ENCODE measurements around the gene TMEM69. TPM values are rescaled to one million over a fixed set of nuclear protein-coding genes. Genes with fewer than 3 reads are reported as not detected.
A peak's percentile ranks its signal among the peaks of the same experiment; 100 is the strongest.
"Not testable (repeated sequence)": the region's sequence is repeated elsewhere in the genome, so short reads cannot be mapped to it uniquely, and the experiment has no call there.

TMEM69 gene
- polyA plus RNA-seq, 3 donors: 50.1 to 51.0 (median 50.2) TPM

- DNase-seq: no peak
Measured at GRCh38 chr1:45723248-45723930, 35.4 kb downstream of the TMEM69 start.

GRCh38 chr1:45726007-45726406 lies 38.0 kb downstream of the TMEM69 start:
- DNase-seq: not testable (repeated sequence)

GRCh38 chr1:45730075-45730779 lies 42.2 kb downstream of the TMEM69 start:
- peak; percentile 12 for DNase-seq

GRCh38 chr1:45730780-45731319 lies 42.9 kb downstream of the TMEM69 start:
- DNase-seq: no peak

- DNase-seq: no peak
Measured at GRCh38 chr1:45739137-45739536, 51.2 kb downstream of the TMEM69 start.

GRCh38 chr1:45739641-45740156 lies 51.7 kb downstream of the TMEM69 start:
- not testable (repeated sequence) for DNase-seq

Other genes with a start within 250 kb of the TMEM69 start
- 1 to 10 TPM; 6.6 to 8.4 (median 7.2) TPM for gene TESK2, start 197.0 kb upstream of the TMEM69 start, polyA plus RNA-seq (ENCODE audit: insufficient read length in 3 of 3)
- gene CCDC163, start 188.1 kb upstream of the TMEM69 start, polyA plus RNA-seq (ENCODE audit: insufficient read length in 3 of 3): 1 to 10 TPM; 1.5 to 4.5 (median 1.9) TPM
- gene MMACHC, start 187.9 kb upstream of the TMEM69 start, polyA plus RNA-seq (ENCODE audit: insufficient read length in 3 of 3): 10 to 100 TPM; 12.3 to 17.1 (median 13.6) TPM
- 100 to 1,000 TPM; 300 to 331 (median 314) TPM for gene PRDX1, start 166.3 kb upstream of the TMEM69 start, polyA plus RNA-seq (ENCODE audit: insufficient read length in 3 of 3)
- gene AKR1A1, start 137.4 kb upstream of the TMEM69 start, polyA plus RNA-seq (ENCODE audit: insufficient read length in 3 of 3): 100 to 1,000 TPM; 313 to 323 (median 320) TPM
- 100 to 1,000 TPM; 320 to 372 (median 346) TPM for gene NASP, start 104.1 kb upstream of the TMEM69 start, polyA plus RNA-seq (ENCODE audit: insufficient read length in 3 of 3)
- gene CCDC17, start 64.1 kb upstream of the TMEM69 start, polyA plus RNA-seq (ENCODE audit: insufficient read length in 3 of 3): 1 to 10 TPM; 1.9 to 2.2 (median 2.1) TPM
- 100 to 1,000 TPM in 2 of 3 donors, 10 to 100 TPM in 1; 96.7 to 139 (median 115) TPM for gene GPBP1L1, start 1.6 kb upstream of the TMEM69 start, polyA plus RNA-seq (ENCODE audit: insufficient read length in 3 of 3)
- gene IPP, start 62.5 kb downstream of the TMEM69 start, polyA plus RNA-seq (ENCODE audit: insufficient read length in 3 of 3): 10 to 100 TPM; 23.4 to 34.5 (median 29.7) TPM
- gene MAST2, start 115.4 kb downstream of the TMEM69 start, polyA plus RNA-seq (ENCODE audit: insufficient read length in 3 of 3): 10 to 100 TPM; 32.0 to 43.3 (median 38.1) TPM